ENCODE measurements around the gene TMEM263.

DNA sequence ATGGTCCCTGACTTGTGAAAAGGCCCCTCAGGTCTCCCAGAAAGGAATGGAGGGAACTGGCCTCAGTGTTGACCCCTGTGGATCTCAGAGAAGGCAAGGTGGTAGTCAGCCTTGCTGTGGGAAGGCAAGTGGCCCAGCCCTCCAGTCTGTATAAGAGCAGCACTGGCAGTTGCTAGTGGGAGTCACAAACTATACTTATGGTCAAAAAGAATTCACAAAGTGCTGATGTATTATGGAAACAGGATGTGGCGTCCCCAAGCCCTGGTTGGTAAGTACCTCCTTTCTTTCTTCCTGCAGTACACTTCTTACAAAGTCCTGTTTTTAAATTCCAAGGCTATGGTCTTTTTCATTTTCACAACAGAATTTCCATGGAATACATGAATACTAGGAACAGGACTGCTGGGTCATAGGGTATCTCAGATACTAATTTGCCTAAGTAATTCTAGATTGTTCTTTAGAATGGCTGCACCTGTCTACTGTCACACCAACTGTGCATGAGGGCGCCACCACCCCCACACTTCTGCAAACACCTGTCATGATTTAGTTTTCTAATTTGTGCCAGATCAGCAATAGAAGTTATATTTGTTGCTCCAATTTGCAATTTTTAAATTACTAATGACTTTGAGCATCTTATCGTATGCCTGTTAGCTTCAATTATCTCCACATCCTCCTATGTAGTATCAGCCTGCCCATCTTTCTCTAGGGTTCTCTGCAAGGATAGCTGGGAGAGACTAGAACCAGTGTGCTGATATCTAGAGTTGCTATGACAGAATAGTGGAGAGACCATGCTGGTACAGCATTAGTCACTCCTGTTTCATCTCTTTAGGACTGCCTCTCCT, 40.7 kb upstream of the TMEM263 start:
- no peak for TF ChIP-seq CTCF (IDR thresholded peaks at IDR 0.05)
- no peak for TF ChIP-seq POLR2A (IDR thresholded peaks at IDR 0.05)

Measured in breast epithelium (tissue), 3 donors.